Pancreas (tissue), 10 donors: ENCODE measurements around the gene HARBI1. TPM values are rescaled to one million over a fixed set of nuclear protein-coding genes. Genes with fewer than 3 reads are reported as not detected.

Source experiments
- ATAC-seq, 4 donors: fragments of 200-7000 bp; cut with Tn5 transposase; one replicate each; pipeline versions ENCODE4 v1.8.0 to v1.9.1; 2020; ENCODE audit warnings: mild to moderate bottlenecking in 4 of 4, moderate library complexity in 4 of 4
- DNase-seq, 6 donors: peaks; one replicate each; pipeline ENCODE4 v3.0.0-alpha.2; 2020
- FAIRE-seq: peaks from 2 replicates; lab custom pipeline; 2012; peaks lifted over from hg19 to GRCh38; lab: Jason Lieb, UNC
- H3K27ac ChIP-seq, 4 donors: fragments of 200-600 bp; sonication (generic); 1 replicate in 3 of 4; 2 replicates in 1 of 4; pipeline versions ENCODE4 v1.5.0 to v1.8.0; 2020
- H3K27me3 ChIP-seq, 4 donors: fragments of 200-600 bp; one replicate each; pipeline ENCODE4 v1.8.0; 2021
- H3K36me3 ChIP-seq, 3 donors: fragments of 200-600 bp; sonication (generic) in 1 of 3; one replicate each; pipeline versions ENCODE4 v1.5.0 to v1.8.0; 2020 to 2021
- H3K4me1 ChIP-seq, 3 donors: fragments of 200-600 bp; one replicate each; pipeline ENCODE4 v1.8.0; 2021
- H3K4me3 ChIP-seq, 4 donors: fragments of 200-600 bp; sonication (generic) in 2 of 4; one replicate each; pipeline versions ENCODE4 v1.5.0 to v1.8.0; 2020 to 2021
- H3K9me3 ChIP-seq, 4 donors: fragments of 200-600 bp; one replicate each; pipeline ENCODE4 v1.8.0; 2021
- CTCF ChIP-seq, 4 donors: fragments of 200-600 bp; sonication (generic) in 3 of 4; IDR thresholded peaks; one replicate each; pipeline versions ENCODE4 v1.5.0 to v1.8.0; 2021; ENCODE audit warnings: antibody characterized with exemption in 4 of 4
- WGBS, 2 donors: extraction: QIAGEN DNeasy Blood & Tissue Kit; methylation state at CpG; one replicate each; pipeline ENCODE4 v1.1.7; 2013; 5-methylcytosine and 5-hydroxymethylcytosine counted together
- intact Hi-C, 3 donors: fragments of 100-400 bp; cut with DNase I; formaldehyde crosslinking; loops; one replicate each; pipeline versions ENCODE4 v1.11.1 to v1.14.2; 2022
- polyA plus RNA-seq, 2 donors: library from polyadenylated mRNA; stranded (reverse); fragments of 200-250 nt; gene quantifications; one replicate each; pipeline ENCODE4 v1.2.3, GENCODE V29; 2013
- total RNA-seq, 6 donors: library from RNA; stranded (reverse); fragmentation: NEBNext Ultra II Directional in 4 of 6; extraction: Animal tissue kit (Norgen Biotek cat#: 25700) in 4 of 6; gene quantifications; one replicate each; pipeline versions ENCODE4 v1.2.1 to v1.2.4, GENCODE V29; 2021 to 2023
- donor health status: healthy with polysubstance abuse.
- donor health status: DM: no; HTN: no; CAD: no; lungs with moderate emphysema.
- donor health status: DM: no; HTN: no; CAD: no.
- donor health status: control.
- donor health status: control.
- donor health status: Bipolar disorder and iron deficiency.
- donor health status: DM: yes; HTN: yes; CAD: no.
- donor health status: DM: no; HTN: no; CAD: no.
- donor health status: DM: no; HTN: no; CAD: no.
- donor health status: DM: yes; HTN: yes; CAD: no.

Gene HARBI1
- total and polyA plus RNA-seq, 8 donors, result 1.7 to 2.6 (median 2.0) TPM

GRCh38 chr11:46657186-46657585 lies 40.2 kb upstream of the HARBI1 start:
- 89 to 94% methylated on average over 3 of the region's 3 CpGs for WGBS, 2 donors
- peaks cover 5 to 75% (median 18%) of the 10 kb centered on the region in 3 donors for H3K36me3 ChIP-seq
- ATAC-seq, result no peak

GRCh38 chr11:46655631-46656030 lies 38.6 kb upstream of the HARBI1 start:
- H3K27ac ChIP-seq, result no peak overlapping the region
- H3K4me1 ChIP-seq, result no peaks in the 10 kb centered on the region
- DNase-seq (no peak), ATAC-seq (no peak), FAIRE-seq (no peak)
- WGBS, 2 donors, result 95 to 96% methylated on average over 4 of the region's 4 CpGs
- no peak for TF ChIP-seq CTCF (IDR thresholded peaks at IDR 0.05)
- intact Hi-C loops, result no loop called here
- peaks cover 5 to 83% (median 23%) of the 10 kb centered on the region in 3 donors for H3K36me3 ChIP-seq
- H3K4me3 ChIP-seq, result no peak overlapping the region
- no peaks in the 10 kb centered on the region for H3K27me3 ChIP-seq
- H3K9me3 ChIP-seq, result no peaks in the 10 kb centered on the region

More at GRCh38 chr11:46657186-46657585, 40.2 kb upstream of the HARBI1 start:
- DNase-seq (no peak), FAIRE-seq (no peak)
- Histone ChIP-seq H3K9me3 (no peaks in the 10 kb centered on the region), H3K27me3 (no peaks in the 10 kb centered on the region), H3K4me3 (no peak overlapping the region), H3K4me1 (no peaks in the 10 kb centered on the region), H3K27ac (no peak overlapping the region)
- TF ChIP-seq CTCF (IDR thresholded peaks at IDR 0.05), result no peak
- intact Hi-C loops, result no loop called here

GRCh38 chr11:46649180-46649738 lies 32.2 kb upstream of the HARBI1 start:
- 73 to 82% methylated on average over 2 of the region's 2 CpGs for WGBS, 2 donors
- intact Hi-C loops, result no loop called here
- no peaks in the 10 kb centered on the region for H3K9me3 ChIP-seq
- no peaks in the 10 kb centered on the region for H3K4me1 ChIP-seq
- H3K27ac ChIP-seq, result peak overlapping the region in 1 of 4 donors; percentile 39
- peak in 3 of 4 donors; percentile 69 to 74 (median 71) for ATAC-seq
- DNase-seq, result peak in 1 of 6 donors; percentile 14
- no peak for TF ChIP-seq CTCF (IDR thresholded peaks at IDR 0.05)
- no peaks in the 10 kb centered on the region for H3K27me3 ChIP-seq
- FAIRE-seq, result no peak
- H3K4me3 ChIP-seq, result no peak overlapping the region
- peaks cover 5 to 62% (median 29%) of the 10 kb centered on the region in 3 donors for H3K36me3 ChIP-seq

GRCh38 chr11:46643986-46644385 lies 27.0 kb upstream of the HARBI1 start:
- no peak for TF ChIP-seq CTCF (IDR thresholded peaks at IDR 0.05)
- Histone ChIP-seq H3K36me3 (peaks cover 0 to 23% (median 15%) of the 10 kb centered on the region in 3 donors), H3K27me3 (no peaks in the 10 kb centered on the region), H3K4me1 (peaks cover 0 to 5% (median 0%) of the 10 kb centered on the region in 3 donors), H3K9me3 (no peaks in the 10 kb centered on the region), H3K27ac (no peak overlapping the region), H3K4me3 (no peak overlapping the region)
- FAIRE-seq, result no peak
- no peak for ATAC-seq
- DNase-seq, result no peak
- intact Hi-C loops, result no loop called here

GRCh38 chr11:46643531-46643930 lies 26.5 kb upstream of the HARBI1 start:
- TF ChIP-seq CTCF (IDR thresholded peaks at IDR 0.05), result no peak
- no peak for FAIRE-seq
- 95 to 99% methylated on average over 3 of the region's 3 CpGs for WGBS, 2 donors
- H3K36me3 ChIP-seq, result peaks cover 0 to 23% (median 15%) of the 10 kb centered on the region in 3 donors
- intact Hi-C loops, result no loop called here
- H3K9me3 ChIP-seq, result no peaks in the 10 kb centered on the region
- no peak overlapping the region for H3K27ac ChIP-seq
- peaks cover 0 to 5% (median 0%) of the 10 kb centered on the region in 3 donors for H3K4me1 ChIP-seq
- no peak for ATAC-seq
- no peaks in the 10 kb centered on the region for H3K27me3 ChIP-seq
- DNase-seq, result no peak
- H3K4me3 ChIP-seq, result no peak overlapping the region
